ENCODE measurements around the gene PRPF18.
A peak's percentile ranks its signal among the peaks of the same experiment; 100 is the strongest.

PRPF18 gene

GRCh38 chr10:13671904-13672303 is 85.1 kb downstream of the PRPF18 start:
- DNase-seq = no peak

- DNase-seq = no peak
These were observed 85.8 kb downstream of the PRPF18 start for GRCh38 chr10:13672548-13672947.

- no peak for DNase-seq
These were observed 86.4 kb downstream of the PRPF18 start for GRCh38 chr10:13673156-13673555.

- peak; percentile 78 for DNase-seq
These were observed 88.2 kb downstream of the PRPF18 start for GRCh38 chr10:13674645-13675588.

- no peak for DNase-seq
These were observed 91.5 kb downstream of the PRPF18 start for GRCh38 chr10:13678101-13678843.

All from right hindlimb (tissue), 1 donor.